Endothelial cell of umbilical vein (primary cell): Measurements from ENCODE around the gene TMPRSS13. TPM values are rescaled to one million over a fixed set of nuclear protein-coding genes. Genes with fewer than 3 reads are reported as not detected.
"Not testable (repeated sequence)": the region's sequence is repeated elsewhere in the genome, so short reads cannot be mapped to it uniquely, and the experiment has no call there.

Experiments used
- BruUV-seq: library from RNA; stranded (reverse); fragments of 400-500 nt; replicated peaks from 2 replicates; lab custom pipeline; 2021; lab: Mats Ljungman, UMichigan
- CTCF ChIA-PET: fragments of 300-600, 350-600 bp; sonication (Branson Sonifier 250); formaldehyde crosslinking; loops from one replicate; lab custom pipeline; 2021; ENCODE audit warnings: antibody characterized with exemption, inconsistent platforms; lab: Charles Lee
- POLR2A ChIA-PET: fragments of 300-600, 350-600 bp; sonication (Branson Sonifier 250); formaldehyde crosslinking; loops from one replicate; lab custom pipeline; 2021; ENCODE audit warnings: antibody characterized with exemption, inconsistent platforms; lab: Charles Lee
- DNase-seq: peaks from one replicate; pipeline ENCODE4 v3.0.0-alpha.2; 2011; ENCODE audit warnings: low read depth, low spot score
- FAIRE-seq: peaks from 2 replicates; lab custom pipeline; 2011; peaks lifted over from hg19 to GRCh38; lab: Jason Lieb, UNC
- H2AFZ ChIP-seq: 2 replicates; pipeline ENCODE4 v1.6.0; 2012; ENCODE audit warnings: low read depth, low read length, control low read depth, inconsistent platforms
- H3K27ac ChIP-seq: 2 replicates; pipeline ENCODE4 v1.5.1; 2011; ENCODE audit warnings: low read depth, mild to moderate bottlenecking, control low read depth, low read length, moderate library complexity; ENCODE audit not compliant: insufficient read depth
- H3K27me3 ChIP-seq, 2 experiments: 2 replicates each; pipeline versions ENCODE4 v1.6.0 to v1.6.1; 2011; ENCODE audit warnings: low read length in 2 of 2, mixed read lengths in 1 of 2; ENCODE audit not compliant: control insufficient read depth in 2 of 2, insufficient read depth in 2 of 2
- H3K36me3 ChIP-seq, 2 experiments: 2 replicates in 1 of 2; 3 replicates in 1 of 2; pipeline ENCODE4 v1.5.1; 2011; ENCODE audit warnings: low read length in 2 of 2, mild to moderate bottlenecking in 1 of 2, moderate library complexity in 1 of 2; ENCODE audit not compliant: control insufficient read depth in 2 of 2, insufficient read depth in 2 of 2; ENCODE audit errors: extremely low read depth in 1 of 2
- H3K4me1 ChIP-seq: 3 replicates; pipeline ENCODE4 v1.5.1; 2011; ENCODE audit warnings: mild to moderate bottlenecking, low read length; ENCODE audit not compliant: control insufficient read depth, insufficient read depth; ENCODE audit errors: extremely low read depth
- H3K4me2 ChIP-seq: 2 replicates; pipeline ENCODE4 v1.6.1; 2011; ENCODE audit warnings: low read length, control low read depth, mixed read lengths; ENCODE audit not compliant: insufficient read depth
- H3K4me3 ChIP-seq, 3 experiments: fragments of 200-600 bp in 1 of 3; sonication (generic), shearing (Covaris generic) in 1 of 3; replicated peaks in 1 of 3; 2 replicates each; pipeline ENCODE4 v1.5.1; 2011 to 2016; ENCODE audit warnings: control low read depth in 3 of 3, low read length in 3 of 3, mild to moderate bottlenecking in 2 of 3, inconsistent platforms in 1 of 3, low read depth in 1 of 3, moderate library complexity in 1 of 3; ENCODE audit not compliant: insufficient read depth in 1 of 3
- H3K79me2 ChIP-seq: 2 replicates; pipeline ENCODE4 v1.6.0; 2012; ENCODE audit warnings: low read length, inconsistent platforms; ENCODE audit not compliant: control insufficient read depth, insufficient read depth
- H3K9ac ChIP-seq: replicated peaks from 2 replicates; pipeline ENCODE3; 2011; ENCODE audit warnings: low read length, control low read depth; ENCODE audit not compliant: insufficient read depth; ENCODE audit errors: extremely low read depth
- H3K9me1 ChIP-seq: replicated peaks from 3 replicates; pipeline ENCODE4 v1.6.0; 2011; ENCODE audit warnings: mild to moderate bottlenecking, low read length; ENCODE audit not compliant: control insufficient read depth, insufficient read depth; ENCODE audit errors: extremely low read depth
- H3K9me3 ChIP-seq: replicated peaks from 2 replicates; pipeline ENCODE4 v1.5.1; 2012; ENCODE audit warnings: low read length, inconsistent platforms; ENCODE audit not compliant: control insufficient read depth, insufficient read depth
- H4K20me1 ChIP-seq: replicated peaks from 2 replicates; pipeline ENCODE3; 2011; ENCODE audit warnings: mild to moderate bottlenecking, low read length; ENCODE audit not compliant: control insufficient read depth, insufficient read depth; ENCODE audit errors: extremely low read depth
- EZH2 ChIP-seq: IDR thresholded peaks from 2 replicates; pipeline ENCODE4 v1.6.1; 2012; ENCODE audit warnings: borderline replicate concordance, low read depth, mild to moderate bottlenecking, moderate library complexity, low read length, inconsistent platforms; ENCODE audit not compliant: severe bottlenecking
- GATA2 ChIP-seq: IDR thresholded peaks from 2 replicates; pipeline ENCODE4 v1.7.0; 2011; ENCODE audit warnings: low read depth, mild to moderate bottlenecking, moderate library complexity, mixed read lengths, low read length; ENCODE audit not compliant: insufficient read length, insufficient read depth
- JUN ChIP-seq: IDR thresholded peaks from 2 replicates; pipeline ENCODE4 v1.6.1; 2011; ENCODE audit warnings: borderline replicate concordance, low read depth; ENCODE audit not compliant: insufficient read length, insufficient read depth
- dilution Hi-C: fragments of 300-500 bp; cut with MboI; formaldehyde crosslinking; loops from one replicate; pipeline ENCODE4 v1.15.0; 2019; ENCODE audit warnings: low sequenced_read_pairs; ENCODE audit not compliant: extremely low pct_ligation_motif_present
- intact Hi-C: fragments of 100-400 bp; cut with micrococcal nuclease; formaldehyde crosslinking; loops from one replicate; pipeline ENCODE4 v1.10.0; 2022
- polyA plus RNA-seq, 4 experiments: library from polyadenylated mRNA; depleted of rRNA in 3 of 4; stranded (reverse) in 3 of 4; unstranded in 1 of 4; fragments of >200 nt; gene quantifications; 2 replicates each; pipeline versions ENCODE4 v1.2.1 to v1.2.3, GENCODE V29; 2011 to 2012; ENCODE audit warnings: missing spikeins in 1 of 4
- total RNA-seq: library from RNA; stranded (reverse); gene quantifications from 2 replicates; pipeline ENCODE4 v1.2.3, GENCODE V29; 2021
- TF ChIP-seq, protein P1 (sequence below): IDR thresholded peaks from 2 replicates; pipeline ENCODE4 v1.6.1; 2011; ENCODE audit not compliant: insufficient read depth, insufficient read length
- TF ChIP-seq, protein P2 (sequence below), 2 donors: IDR thresholded peaks; 1 replicate in 1 of 2; 2 replicates in 1 of 2; pipeline ENCODE4 v1.5.1; 2011; ENCODE audit warnings: low read length in 2 of 2, mild to moderate bottlenecking in 2 of 2, moderate library complexity in 2 of 2, control low read depth in 1 of 2, inconsistent platforms in 1 of 2, low read depth in 1 of 2; ENCODE audit not compliant: insufficient read depth in 1 of 2; ENCODE audit errors: extremely low read depth in 1 of 2

Gene TMPRSS13
- total and polyA plus RNA-seq, 2 donors (not counting 3 experiments of a cell fraction or from before 2014, with no cell fraction given) = 0.22 to 0.46 TPM

DNA sequence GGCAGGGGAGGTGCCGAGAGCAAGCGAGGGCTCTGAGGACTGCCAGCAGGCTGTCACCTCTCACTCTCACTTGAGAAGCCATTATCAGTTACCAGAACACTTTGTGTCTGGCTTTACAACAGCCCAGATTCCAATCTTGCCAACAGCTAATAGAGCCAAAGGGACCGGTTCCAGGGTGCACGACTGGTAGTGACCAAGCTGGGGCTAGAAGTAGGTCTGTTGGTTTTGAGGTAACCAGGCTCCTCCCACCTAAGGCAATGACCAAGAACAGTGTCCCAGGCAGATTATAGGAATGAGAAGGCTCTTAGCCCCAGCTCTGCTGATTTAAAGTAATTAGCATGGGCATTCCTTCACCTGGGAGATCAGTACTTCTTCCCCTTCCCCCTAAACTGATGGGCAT lies 49.8 kb upstream of the TMPRSS13 start:
- Histone ChIP-seq H3K27me3 (peaks cover 7 to 8% of the 10 kb centered on the region in 2 experiments), H3K27ac (no peak overlapping the region), H4K20me1 (no peaks in the 10 kb centered on the region), H3K9ac (no peak overlapping the region), H3K79me2 (no peaks in the 10 kb centered on the region), H3K4me2 (no peak overlapping the region), H3K9me3 (no peaks in the 10 kb centered on the region), H2AFZ (no peak overlapping the region), H3K9me1 (no peaks in the 10 kb centered on the region), H3K4me1 (no peaks in the 10 kb centered on the region), H3K4me3 (no peak overlapping the region), H3K36me3 (no peaks in the 10 kb centered on the region)
- ChIA-PET CTCF (interaction anchor here (1.0 to 4.0 kb wide), 3 partner anchors 9 to 162 kb away, joined by 3 to 16 read pairs (median 4); no protein-coding TSS in a partner anchor), POLR2A (no interaction called here)
- DNase-seq (no peak), FAIRE-seq (no peak)
- no TSS peak for BruUV-seq
- dilution Hi-C loops (no loop called here), intact Hi-C loops (no loop called here)
- TF ChIP-seq JUN (no peak), GATA2 (no peak), EZH2 (no peak)
- TF ChIP-seq, protein P1, sequence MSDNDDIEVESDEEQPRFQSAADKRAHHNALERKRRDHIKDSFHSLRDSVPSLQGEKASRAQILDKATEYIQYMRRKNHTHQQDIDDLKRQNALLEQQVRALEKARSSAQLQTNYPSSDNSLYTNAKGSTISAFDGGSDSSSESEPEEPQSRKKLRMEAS = no peak
- TF ChIP-seq, protein P2, sequence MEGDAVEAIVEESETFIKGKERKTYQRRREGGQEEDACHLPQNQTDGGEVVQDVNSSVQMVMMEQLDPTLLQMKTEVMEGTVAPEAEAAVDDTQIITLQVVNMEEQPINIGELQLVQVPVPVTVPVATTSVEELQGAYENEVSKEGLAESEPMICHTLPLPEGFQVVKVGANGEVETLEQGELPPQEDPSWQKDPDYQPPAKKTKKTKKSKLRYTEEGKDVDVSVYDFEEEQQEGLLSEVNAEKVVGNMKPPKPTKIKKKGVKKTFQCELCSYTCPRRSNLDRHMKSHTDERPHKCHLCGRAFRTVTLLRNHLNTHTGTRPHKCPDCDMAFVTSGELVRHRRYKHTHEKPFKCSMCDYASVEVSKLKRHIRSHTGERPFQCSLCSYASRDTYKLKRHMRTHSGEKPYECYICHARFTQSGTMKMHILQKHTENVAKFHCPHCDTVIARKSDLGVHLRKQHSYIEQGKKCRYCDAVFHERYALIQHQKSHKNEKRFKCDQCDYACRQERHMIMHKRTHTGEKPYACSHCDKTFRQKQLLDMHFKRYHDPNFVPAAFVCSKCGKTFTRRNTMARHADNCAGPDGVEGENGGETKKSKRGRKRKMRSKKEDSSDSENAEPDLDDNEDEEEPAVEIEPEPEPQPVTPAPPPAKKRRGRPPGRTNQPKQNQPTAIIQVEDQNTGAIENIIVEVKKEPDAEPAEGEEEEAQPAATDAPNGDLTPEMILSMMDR (IDR thresholded peaks at IDR 0.05; ENCODE audit: extremely low read depth in 1 of 2, insufficient read depth in 1 of 2, low read depth in 1 of 2, low read length in 2 of 2) = no peak

GRCh38 chr11:117978291-117978910 lies 49.2 kb upstream of the TMPRSS13 start:
- H3K9me3 ChIP-seq, H3K27ac ChIP-seq, H3K27me3 ChIP-seq, DNase-seq, H3K9ac ChIP-seq, H3K36me3 ChIP-seq, dilution Hi-C loops, BruUV-seq, H3K4me3 ChIP-seq, H3K9me1 ChIP-seq, intact Hi-C loops, POLR2A ChIA-PET, H3K4me1 ChIP-seq, H4K20me1 ChIP-seq, H3K4me2 ChIP-seq, H3K79me2 ChIP-seq, FAIRE-seq, H2AFZ ChIP-seq: not testable (repeated sequence)
- CTCF ChIA-PET = interaction anchor here (1.0 to 4.0 kb wide), 4 partner anchors 10 to 161 kb away, joined by 3 to 16 read pairs (median 4); no protein-coding TSS in a partner anchor

- BruUV-seq, H3K4me3 ChIP-seq, H2AFZ ChIP-seq, intact Hi-C loops, H3K36me3 ChIP-seq, H3K79me2 ChIP-seq, POLR2A ChIA-PET, H3K9me1 ChIP-seq, H3K27me3 ChIP-seq, DNase-seq, H4K20me1 ChIP-seq, FAIRE-seq, H3K9ac ChIP-seq, H3K27ac ChIP-seq, H3K9me3 ChIP-seq, H3K4me2 ChIP-seq, dilution Hi-C loops: not testable (repeated sequence)
- CTCF ChIA-PET = interaction anchor here (1.1 to 4.0 kb wide), 4 partner anchors 11 to 161 kb away, joined by 3 to 16 read pairs (median 4); no protein-coding TSS in a partner anchor
- peaks cover 10% of the 10 kb centered on the region for H3K4me1 ChIP-seq
Measured at GRCh38 chr11:117977612-117978264, 48.5 kb upstream of the TMPRSS13 start.
